Lung (tissue), 12 donors: ENCODE measurements around the gene CPO. TPM values are rescaled to one million over a fixed set of nuclear protein-coding genes. Genes with fewer than 3 reads are reported as not detected.

Experiments used
- ATAC-seq: fragments of 200-7000 bp; cut with Tn5 transposase; one replicate; pipeline ENCODE4 v1.9.1; 2020; ENCODE audit warnings: moderate number of reproducible peaks; ENCODE audit not compliant: insufficient read depth, low FRiP score
- DNase-seq, 3 donors: peaks; one replicate each; pipeline ENCODE4 v3.0.0-alpha.2; 2013 to 2017
- H3K27ac ChIP-seq, 2 donors: one replicate each; pipeline ENCODE4 v1.5.1; 2013; ENCODE audit warnings: mild to moderate bottlenecking in 2 of 2, moderate library complexity in 2 of 2, control low read depth in 1 of 2, inconsistent platforms in 1 of 2, low read depth in 1 of 2, low read length in 1 of 2
- H3K27me3 ChIP-seq, 3 donors: one replicate each; pipeline ENCODE4 v1.5.1; 2013; ENCODE audit warnings: low read length in 2 of 3; ENCODE audit not compliant: control insufficient read depth in 3 of 3, insufficient read depth in 3 of 3
- H3K36me3 ChIP-seq, 4 donors: one replicate each; pipeline ENCODE4 v1.5.1; 2013; ENCODE audit warnings: low read length in 4 of 4, mild to moderate bottlenecking in 1 of 4, moderate library complexity in 1 of 4; ENCODE audit not compliant: control insufficient read depth in 4 of 4, insufficient read depth in 4 of 4
- H3K4me1 ChIP-seq, 5 donors: one replicate each; pipeline ENCODE4 v1.5.1; 2013; ENCODE audit warnings: low read length in 5 of 5, mild to moderate bottlenecking in 2 of 5, moderate library complexity in 1 of 5; ENCODE audit not compliant: control insufficient read depth in 5 of 5, insufficient read depth in 5 of 5
- H3K4me3 ChIP-seq: one replicate; pipeline ENCODE4 v1.5.1; 2013; ENCODE audit warnings: mild to moderate bottlenecking, control low read depth, moderate library complexity
- H3K9ac ChIP-seq, 2 donors: one replicate each; pipeline ENCODE4 v1.5.1; 2013; ENCODE audit warnings: low read length in 2 of 2, control low read depth in 1 of 2; ENCODE audit not compliant: insufficient read depth in 1 of 2
- H3K9me3 ChIP-seq, 4 donors: one replicate each; pipeline ENCODE4 v1.5.1; 2013; ENCODE audit warnings: low read length in 3 of 4, mild to moderate bottlenecking in 1 of 4, moderate library complexity in 1 of 4; ENCODE audit not compliant: control insufficient read depth in 4 of 4, insufficient read depth in 3 of 4
- WGBS, 2 donors: extraction: QIAGEN DNeasy Blood & Tissue Kit; methylation state at CpG; one replicate each; pipeline ENCODE4 v1.1.7; 2013; 5-methylcytosine and 5-hydroxymethylcytosine counted together
- polyA plus RNA-seq, 2 donors: library from polyadenylated mRNA; stranded (reverse); fragments of 200-250 nt; gene quantifications; one replicate each; pipeline ENCODE4 v1.2.1, GENCODE V29; 2013
- total RNA-seq, 2 donors: library from RNA; depleted of rRNA in 1 of 2; stranded (reverse); fragments of >200 nt in 1 of 2; gene quantifications; one replicate each; pipeline ENCODE4 v1.2.1, GENCODE V29; 2014 to 2021
- TF ChIP-seq, protein P1 (sequence below): IDR thresholded peaks from 2 replicates; pipeline ENCODE4 v1.5.1; 2012; ENCODE audit warnings: mild to moderate bottlenecking; ENCODE audit errors: control extremely low read depth, extremely low read depth
- donor health status: control.
- donor health status: control.
- donor health status: Bipolar disorder and iron deficiency.
- donor health status: healthy.
- donor health status: DM: yes; HTN: yes; CAD: no.

The CPO gene
- total and polyA plus RNA-seq, 4 donors, result 0.07 to 0.20 (median 0.14) TPM; not detected in 1

DNA sequence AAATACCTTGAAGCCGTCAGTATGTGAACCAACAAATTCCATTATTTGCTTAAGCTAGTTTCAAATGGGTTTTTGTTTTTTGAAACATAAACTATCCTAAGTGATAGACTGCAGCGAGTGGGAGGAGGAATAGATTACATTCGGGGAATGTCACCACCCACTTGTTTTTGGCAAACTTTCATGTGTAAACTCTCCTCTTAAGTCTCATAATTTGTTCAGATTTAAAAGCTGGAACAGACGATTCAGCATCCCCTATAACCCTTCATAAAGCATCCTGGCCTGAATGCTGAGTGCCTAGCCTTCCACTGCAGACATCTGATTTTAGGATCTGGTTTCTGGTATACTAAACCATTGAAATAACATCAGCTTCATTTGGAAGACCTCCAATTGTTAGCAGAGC is 51.0 kb downstream of the CPO start:
- H3K9ac ChIP-seq, result no peak overlapping the region
- WGBS, 2 donors, result 56 to 71% methylated on average over 4 of the region's 4 CpGs

DNA sequence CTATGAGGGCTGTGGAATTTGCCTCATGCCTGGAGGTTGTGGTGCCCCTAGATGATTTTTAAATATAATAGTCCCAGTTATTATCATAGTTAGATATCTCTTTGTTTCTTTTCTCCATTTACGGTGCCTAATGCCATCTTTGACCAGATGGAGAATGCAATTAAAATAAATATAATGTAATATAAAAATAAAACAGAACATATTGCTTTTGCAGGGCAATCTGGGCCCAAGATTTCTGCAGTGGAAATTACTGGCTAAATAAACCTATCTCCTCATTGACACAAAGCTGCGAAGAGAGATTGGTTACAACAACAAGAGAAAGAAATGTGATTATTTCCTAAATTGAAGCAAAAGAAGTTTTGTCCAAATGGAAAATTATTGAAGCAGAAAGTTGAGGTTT is 51.8 kb downstream of the CPO start:
- Histone ChIP-seq H3K9me3 (no peaks in the 10 kb centered on the region), H3K9ac (no peak overlapping the region), H3K36me3 (no peaks in the 10 kb centered on the region), H3K4me3 (no peak overlapping the region), H3K27ac (no peak overlapping the region), H3K4me1 (peaks cover 0 to 5% (median 0%) of the 10 kb centered on the region in 5 donors), H3K27me3 (no peaks in the 10 kb centered on the region)
- TF ChIP-seq, protein P1, sequence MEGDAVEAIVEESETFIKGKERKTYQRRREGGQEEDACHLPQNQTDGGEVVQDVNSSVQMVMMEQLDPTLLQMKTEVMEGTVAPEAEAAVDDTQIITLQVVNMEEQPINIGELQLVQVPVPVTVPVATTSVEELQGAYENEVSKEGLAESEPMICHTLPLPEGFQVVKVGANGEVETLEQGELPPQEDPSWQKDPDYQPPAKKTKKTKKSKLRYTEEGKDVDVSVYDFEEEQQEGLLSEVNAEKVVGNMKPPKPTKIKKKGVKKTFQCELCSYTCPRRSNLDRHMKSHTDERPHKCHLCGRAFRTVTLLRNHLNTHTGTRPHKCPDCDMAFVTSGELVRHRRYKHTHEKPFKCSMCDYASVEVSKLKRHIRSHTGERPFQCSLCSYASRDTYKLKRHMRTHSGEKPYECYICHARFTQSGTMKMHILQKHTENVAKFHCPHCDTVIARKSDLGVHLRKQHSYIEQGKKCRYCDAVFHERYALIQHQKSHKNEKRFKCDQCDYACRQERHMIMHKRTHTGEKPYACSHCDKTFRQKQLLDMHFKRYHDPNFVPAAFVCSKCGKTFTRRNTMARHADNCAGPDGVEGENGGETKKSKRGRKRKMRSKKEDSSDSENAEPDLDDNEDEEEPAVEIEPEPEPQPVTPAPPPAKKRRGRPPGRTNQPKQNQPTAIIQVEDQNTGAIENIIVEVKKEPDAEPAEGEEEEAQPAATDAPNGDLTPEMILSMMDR, result no peak
- DNase-seq, result no peak
- 97% methylated on average over 2 of the region's 2 CpGs for WGBS, 2 donors
- ATAC-seq, result no peak

More for the DNA sequence above, 51.0 kb downstream of the CPO start:
- Histone ChIP-seq H3K27me3 (no peaks in the 10 kb centered on the region), H3K4me3 (no peak overlapping the region), H3K9me3 (no peaks in the 10 kb centered on the region), H3K27ac (no peak overlapping the region), H3K36me3 (no peaks in the 10 kb centered on the region), H3K4me1 (peaks cover 0 to 5% (median 0%) of the 10 kb centered on the region in 5 donors)
- ATAC-seq (no peak), DNase-seq (no peak)
- TF ChIP-seq, protein P1, result no peak

DNA sequence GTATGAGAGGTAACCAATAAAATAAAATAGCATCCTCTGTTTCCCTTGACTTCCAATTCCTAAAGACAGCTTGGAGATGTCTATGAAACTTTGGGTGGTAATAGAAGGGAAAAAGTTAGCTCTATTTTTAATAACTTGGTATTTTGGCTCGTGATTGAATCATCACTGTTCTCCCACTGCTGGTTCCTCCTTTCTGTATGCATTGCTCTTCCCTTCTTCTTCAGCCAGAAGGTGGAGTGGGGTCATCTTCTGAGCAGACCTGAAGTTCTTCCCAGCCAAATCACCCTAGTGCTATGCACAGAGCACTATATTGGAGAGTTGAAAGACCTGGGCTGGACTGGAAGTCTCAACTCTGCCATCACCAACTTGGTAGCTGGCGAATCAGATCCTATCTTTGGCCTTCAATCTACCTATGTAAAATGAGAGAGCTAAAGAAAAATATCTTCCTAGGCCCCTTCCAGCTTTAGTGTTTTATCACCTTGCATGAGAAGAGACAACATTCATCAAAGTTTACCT is 54.1 kb downstream of the CPO start:
- Histone ChIP-seq H3K27me3 (no peaks in the 10 kb centered on the region), H3K36me3 (no peaks in the 10 kb centered on the region), H3K4me3 (no peak overlapping the region), H3K9ac (no peak overlapping the region), H3K9me3 (peaks cover 0 to 4% (median 1%) of the 10 kb centered on the region in 4 donors), H3K4me1 (peaks cover 0 to 5% (median 0%) of the 10 kb centered on the region in 5 donors), H3K27ac (peak overlapping the region in 1 of 2 donors; percentile 45)
- no peak for DNase-seq
- ATAC-seq, result no peak
- TF ChIP-seq, protein P1, result no peak
- 58 to 70% methylated on average over 2 of the region's 2 CpGs for WGBS, 2 donors

DNA sequence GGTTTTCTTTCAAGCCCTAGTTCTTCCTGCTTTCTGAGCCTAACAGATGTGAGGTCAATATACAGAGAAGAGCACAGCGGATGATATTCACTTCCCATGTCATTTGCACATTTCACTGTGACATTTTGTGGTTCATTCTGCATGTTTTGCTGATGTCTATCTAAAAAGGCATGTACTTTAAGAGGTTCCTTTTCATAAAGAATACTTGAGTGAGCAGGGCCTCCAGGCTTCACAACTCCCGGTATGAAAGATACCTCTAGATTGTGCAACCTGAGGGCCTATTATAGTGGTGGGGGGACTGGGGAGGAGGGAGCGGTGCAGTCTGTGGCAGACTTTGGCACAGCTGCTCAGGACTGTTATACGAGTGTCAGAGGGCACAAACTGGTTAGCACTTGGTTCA is 54.6 kb downstream of the CPO start:
- DNase-seq (peak; percentile 16 to 57 (median 27)), ATAC-seq (peak; percentile 62)
- TF ChIP-seq, protein P1, result no peak
- H3K9ac ChIP-seq, result no peak overlapping the region
- H3K4me1 ChIP-seq, result peaks cover 0 to 5% (median 0%) of the 10 kb centered on the region in 5 donors
- H3K4me3 ChIP-seq, result no peak overlapping the region
- 20 to 36% methylated on average over 4 of the region's 4 CpGs for WGBS, 2 donors
- H3K36me3 ChIP-seq, result no peaks in the 10 kb centered on the region
- H3K27ac ChIP-seq, result no peak overlapping the region
- no peaks in the 10 kb centered on the region for H3K27me3 ChIP-seq
- H3K9me3 ChIP-seq, result peaks cover 0 to 4% (median 1%) of the 10 kb centered on the region in 4 donors
